Measurements from ENCODE around the gene TSEN34.

- TF ChIP-seq, protein P1, sequence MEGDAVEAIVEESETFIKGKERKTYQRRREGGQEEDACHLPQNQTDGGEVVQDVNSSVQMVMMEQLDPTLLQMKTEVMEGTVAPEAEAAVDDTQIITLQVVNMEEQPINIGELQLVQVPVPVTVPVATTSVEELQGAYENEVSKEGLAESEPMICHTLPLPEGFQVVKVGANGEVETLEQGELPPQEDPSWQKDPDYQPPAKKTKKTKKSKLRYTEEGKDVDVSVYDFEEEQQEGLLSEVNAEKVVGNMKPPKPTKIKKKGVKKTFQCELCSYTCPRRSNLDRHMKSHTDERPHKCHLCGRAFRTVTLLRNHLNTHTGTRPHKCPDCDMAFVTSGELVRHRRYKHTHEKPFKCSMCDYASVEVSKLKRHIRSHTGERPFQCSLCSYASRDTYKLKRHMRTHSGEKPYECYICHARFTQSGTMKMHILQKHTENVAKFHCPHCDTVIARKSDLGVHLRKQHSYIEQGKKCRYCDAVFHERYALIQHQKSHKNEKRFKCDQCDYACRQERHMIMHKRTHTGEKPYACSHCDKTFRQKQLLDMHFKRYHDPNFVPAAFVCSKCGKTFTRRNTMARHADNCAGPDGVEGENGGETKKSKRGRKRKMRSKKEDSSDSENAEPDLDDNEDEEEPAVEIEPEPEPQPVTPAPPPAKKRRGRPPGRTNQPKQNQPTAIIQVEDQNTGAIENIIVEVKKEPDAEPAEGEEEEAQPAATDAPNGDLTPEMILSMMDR (conservative IDR thresholded peaks at IDR 0.05; ENCODE audit: low read depth, low read length), result no peak
- no peak for TF ChIP-seq EZH2 (IDR thresholded peaks at IDR 0.05; ENCODE audit: borderline replicate concordance, low read depth, low read length, poor library complexity, severe bottlenecking)
These were observed 7.7 kb upstream of the TSEN34 start for GRCh38 chr19:54183431-54183830.
